H1 (cell line): ENCODE results near the gene JAG1. TPM values are rescaled to one million over a fixed set of nuclear protein-coding genes. Genes with fewer than 3 reads are reported as not detected.

ENCODE experiments used
- CTCF ChIA-PET: fragments of 300-600 bp; sonication (Branson Sonifier 250); formaldehyde crosslinking; loops from one replicate; lab custom pipeline; 2021; ENCODE audit not compliant: partially characterized antibody; lab: Charles Lee
- POLR2A ChIA-PET: fragments of 300-600 bp; sonication (Branson Sonifier 250); formaldehyde crosslinking; loops from one replicate; lab custom pipeline; 2021; ENCODE audit warnings: inconsistent platforms; ENCODE audit not compliant: partially characterized antibody; lab: Charles Lee
- DNase-seq, 2 experiments: peaks; one replicate each; pipeline versions ENCODE4 v3.0.0 to v3.0.0-alpha.2; 2010 to 2022; ENCODE audit warnings: low spot score in 2 of 2, low read depth in 1 of 2, mixed read lengths in 1 of 2
- FAIRE-seq: peaks from 2 replicates; lab custom pipeline; 2011; peaks lifted over from hg19 to GRCh38; lab: Jason Lieb, UNC
- H2AFZ ChIP-seq: 2 replicates; pipeline ENCODE4 v1.8.1; 2012; ENCODE audit warnings: low read length, inconsistent platforms
- H2AK5ac ChIP-seq: 2 replicates; pipeline ENCODE4 v1.6.1; 2013; ENCODE audit warnings: low read depth, low read length
- H2BK120ac ChIP-seq: replicated peaks from 2 replicates; pipeline ENCODE3; 2013; ENCODE audit warnings: low read depth, low read length, inconsistent platforms
- H2BK12ac ChIP-seq: 2 replicates; pipeline ENCODE4 v1.6.1; 2013; ENCODE audit warnings: low read depth, low read length
- H2BK15ac ChIP-seq: 2 replicates; pipeline ENCODE4 v1.6.1; 2013; ENCODE audit warnings: low read length
- H2BK20ac ChIP-seq: 2 replicates; pipeline ENCODE4 v1.6.1; 2013; ENCODE audit warnings: low read length
- H2BK5ac ChIP-seq: 2 replicates; pipeline ENCODE4 v1.6.1; 2013; ENCODE audit warnings: low read depth, low read length
- H3K14ac ChIP-seq: 2 replicates; pipeline ENCODE4 v1.6.1; 2013; ENCODE audit warnings: inconsistent platforms; ENCODE audit not compliant: insufficient read length
- H3K18ac ChIP-seq: 2 replicates; pipeline ENCODE4 v1.6.1; 2013; ENCODE audit warnings: low read length; ENCODE audit errors: extremely low read depth
- H3K23ac ChIP-seq: 2 replicates; pipeline ENCODE4 v1.6.1; 2013; ENCODE audit warnings: inconsistent platforms; ENCODE audit not compliant: insufficient read length
- H3K23me2 ChIP-seq: 2 replicates; pipeline ENCODE4 v1.6.1; 2013; ENCODE audit warnings: low read depth, low read length
- H3K27ac ChIP-seq: 2 replicates; pipeline ENCODE4 v1.6.1; 2011; ENCODE audit warnings: low read depth, low read length, inconsistent platforms
- H3K27me3 ChIP-seq, 4 experiments: replicated peaks in 1 of 4; 1 replicate in 1 of 4; 2 replicates in 3 of 4; pipeline versions ENCODE4 v1.6.1 to v1.8.1; 2011 to 2013; ENCODE audit warnings: low read length in 3 of 4, mild to moderate bottlenecking in 3 of 4, inconsistent platforms in 2 of 4, mixed read lengths in 2 of 4, moderate library complexity in 1 of 4; ENCODE audit not compliant: control insufficient read depth in 3 of 4, insufficient read depth in 3 of 4; ENCODE audit errors: extremely low read depth in 1 of 4
- H3K36me3 ChIP-seq, 4 experiments: 2 replicates each; pipeline versions ENCODE4 v1.6.1 to v1.8.1; 2011 to 2013; ENCODE audit warnings: mild to moderate bottlenecking in 4 of 4, low read length in 3 of 4, moderate library complexity in 2 of 4, control low read depth in 1 of 4, inconsistent platforms in 1 of 4; ENCODE audit not compliant: insufficient read depth in 4 of 4, control insufficient read depth in 2 of 4
- H3K4ac ChIP-seq: replicated peaks from 2 replicates; pipeline ENCODE3; 2013; ENCODE audit warnings: low read length, low read depth, mixed read lengths, inconsistent platforms; ENCODE audit not compliant: insufficient read length
- H3K4me1 ChIP-seq, 4 experiments: replicated peaks in 1 of 4; 1 replicate in 1 of 4; 2 replicates in 3 of 4; pipeline versions ENCODE4 v1.6.1 to v1.8.1; 2011 to 2013; ENCODE audit warnings: low read length in 3 of 4, inconsistent platforms in 2 of 4, mixed read lengths in 1 of 4; ENCODE audit not compliant: insufficient read depth in 4 of 4, control insufficient read depth in 3 of 4
- H3K4me2 ChIP-seq, 2 experiments: 2 replicates each; pipeline versions ENCODE4 v1.6.1 to v1.8.1; 2011 to 2013; ENCODE audit warnings: low read depth in 2 of 2, low read length in 2 of 2, control low read depth in 1 of 2, inconsistent platforms in 1 of 2, mild to moderate bottlenecking in 1 of 2; ENCODE audit not compliant: insufficient read depth in 1 of 2
- H3K4me3 ChIP-seq, 4 experiments: fragments of 200-600, 300-600 bp in 1 of 4; sonication (generic), shearing (Covaris generic), sonication (Bioruptor Twin) in 1 of 4; 2 replicates each; pipeline versions ENCODE4 v1.5.1 to v1.8.1; 2011 to 2016; ENCODE audit warnings: low read length in 4 of 4, low read depth in 3 of 4, control low read depth in 2 of 4, inconsistent platforms in 2 of 4, mild to moderate bottlenecking in 2 of 4, mixed read lengths in 1 of 4, moderate library complexity in 1 of 4; ENCODE audit not compliant: insufficient read depth in 2 of 4; ENCODE audit errors: extremely low read depth in 1 of 4
- H3K56ac ChIP-seq: replicated peaks from 2 replicates; pipeline ENCODE3; 2013; ENCODE audit warnings: low read depth, mild to moderate bottlenecking, mixed read lengths, low read length, inconsistent platforms; ENCODE audit not compliant: insufficient read length
- H3K79me1 ChIP-seq: 2 replicates; pipeline ENCODE4 v1.6.1; 2013; ENCODE audit warnings: low read depth, low read length, control low read depth
- H3K79me2 ChIP-seq, 2 experiments: 2 replicates each; pipeline versions ENCODE4 v1.6.1 to v1.8.1; 2012 to 2013; ENCODE audit warnings: low read length in 2 of 2, mild to moderate bottlenecking in 2 of 2, inconsistent platforms in 1 of 2; ENCODE audit not compliant: insufficient read depth in 2 of 2, control insufficient read depth in 1 of 2
- H3K9ac ChIP-seq, 4 experiments: replicated peaks in 1 of 4; 1 replicate in 1 of 4; 2 replicates in 3 of 4; pipeline versions ENCODE4 v1.6.1 to v1.8.1; 2011 to 2013; ENCODE audit warnings: low read depth in 3 of 4, low read length in 3 of 4, control low read depth in 2 of 4, mild to moderate bottlenecking in 2 of 4, moderate library complexity in 2 of 4, inconsistent platforms in 1 of 4; ENCODE audit errors: extremely low read depth in 1 of 4
- H3K9me3 ChIP-seq, 2 experiments: 2 replicates each; pipeline versions ENCODE4 v1.6.1 to v1.8.1; 2012 to 2013; ENCODE audit warnings: mild to moderate bottlenecking in 2 of 2, moderate library complexity in 2 of 2, control low read depth in 1 of 2, inconsistent platforms in 1 of 2, low read depth in 1 of 2, low read length in 1 of 2, mixed read lengths in 1 of 2; ENCODE audit not compliant: insufficient read depth in 2 of 2
- H4K20me1 ChIP-seq, 2 experiments: replicated peaks in 1 of 2; 2 replicates each; pipeline versions ENCODE3 to v1.8.1; 2011 to 2013; ENCODE audit warnings: inconsistent platforms in 2 of 2, low read length in 2 of 2, mild to moderate bottlenecking in 1 of 2; ENCODE audit not compliant: insufficient read depth in 2 of 2, control insufficient read depth in 1 of 2
- H4K5ac ChIP-seq: 2 replicates; pipeline ENCODE4 v1.6.1; 2013; ENCODE audit warnings: low read length, low read depth, mixed read lengths, inconsistent platforms; ENCODE audit not compliant: insufficient read length
- H4K8ac ChIP-seq: 2 replicates; pipeline ENCODE4 v1.8.0; 2013; ENCODE audit warnings: mild to moderate bottlenecking, moderate library complexity, low read length, inconsistent platforms; ENCODE audit not compliant: insufficient read depth; ENCODE audit errors: extremely low read depth
- H4K91ac ChIP-seq: replicated peaks from 2 replicates; pipeline ENCODE3; 2013; ENCODE audit warnings: low read length, mixed read lengths, inconsistent platforms; ENCODE audit not compliant: insufficient read length
- CBX5 ChIP-seq: fragments of 300-800, 300-1000 bp; sonication (generic); IDR thresholded peaks from 2 replicates; pipeline ENCODE4 v1.7.1; 2016; ENCODE audit warnings: antibody characterized with exemption, low read length, low read depth
- CHD2 ChIP-seq: IDR thresholded peaks from 2 replicates; pipeline ENCODE4 v1.6.1; 2012; ENCODE audit warnings: low read length, improper control_type of control experiment
- CTBP2 ChIP-seq: IDR thresholded peaks from 2 replicates; pipeline ENCODE4 v1.7.0; 2011; ENCODE audit warnings: borderline replicate concordance, mild to moderate bottlenecking, moderate library complexity, mixed read lengths, low read length; ENCODE audit not compliant: insufficient read depth, insufficient read length
- KDM1A ChIP-seq: fragments of 200-600, 300-600 bp; sonication (generic); IDR thresholded peaks from 2 replicates; pipeline ENCODE4 v1.7.1; 2016; ENCODE audit warnings: mild to moderate bottlenecking, low read length, borderline replicate concordance
- KDM5A ChIP-seq: fragments of 200-600 bp; IDR thresholded peaks from 2 replicates; pipeline ENCODE4 v1.7.1; 2012; ENCODE audit warnings: mild to moderate bottlenecking, low read length, inconsistent platforms, mixed read lengths
- POLR2AphosphoS5 ChIP-seq: IDR thresholded peaks from 2 replicates; pipeline ENCODE4 v1.6.1; 2011; ENCODE audit warnings: low read depth, low read length
- POU5F1 ChIP-seq: IDR thresholded peaks from 2 replicates; pipeline ENCODE4 v1.6.1; 2011; ENCODE audit warnings: low read depth, mild to moderate bottlenecking, low read length, moderate library complexity
- RAD21 ChIP-seq, 2 experiments: IDR thresholded peaks in 1 of 2; conservative IDR thresholded peaks in 1 of 2; 2 replicates each; pipeline ENCODE4 v1.6.1; 2011; ENCODE audit warnings: low read depth in 2 of 2, low read length in 2 of 2, improper control_type of control experiment in 1 of 2, inconsistent platforms in 1 of 2, mild to moderate bottlenecking in 1 of 2, moderate library complexity in 1 of 2
- RXRA ChIP-seq: IDR thresholded peaks from 2 replicates; pipeline ENCODE4 v1.6.1; 2011; ENCODE audit warnings: low read depth, mild to moderate bottlenecking, low read length, moderate library complexity; ENCODE audit not compliant: insufficient read depth
- SP2 ChIP-seq: IDR thresholded peaks from 2 replicates; pipeline ENCODE4 v1.6.1; 2012; ENCODE audit warnings: mild to moderate bottlenecking, low read length, inconsistent platforms
- TCF12 ChIP-seq: IDR thresholded peaks from 2 replicates; pipeline ENCODE4 v1.6.1; 2011; ENCODE audit warnings: low read depth, mild to moderate bottlenecking, low read length
- TEAD4 ChIP-seq: IDR thresholded peaks from 2 replicates; pipeline ENCODE4 v1.6.1; 2012; ENCODE audit warnings: low read depth, low read length, inconsistent platforms, mixed read lengths
- ZNF274 ChIP-seq: IDR thresholded peaks from 2 replicates; pipeline ENCODE4 v1.7.0; 2012; ENCODE audit warnings: low read length, borderline replicate concordance; ENCODE audit errors: extremely low read depth
- WGBS, 2 experiments: shearing (Covaris generic) in 1 of 2; methylation state at CpG; one replicate each; pipeline versions ENCODE4 v1.1.6 to v1.1.7; 2013 to 2015; ENCODE audit warnings: low lambda C conversion rate in 2 of 2, mixed read lengths in 2 of 2, inconsistent platforms in 1 of 2, low coverage in 1 of 2, missing lambda C conversion rate in 1 of 2; ENCODE audit not compliant: insufficient replicate concordance in 2 of 2, insufficient coverage in 1 of 2, insufficient read length in 1 of 2; ENCODE audit errors: extremely low coverage in 1 of 2, missing lambda C conversion rate in 1 of 2; 5-methylcytosine and 5-hydroxymethylcytosine counted together
- polyA plus RNA-seq, 7 experiments: library from polyadenylated mRNA; depleted of rRNA in 3 of 7; stranded (reverse) in 5 of 7; unstranded in 2 of 7; fragments of >200 nt in 5 of 7; fragments of 200-250 nt in 2 of 7; gene quantifications; 1 replicate in 5 of 7; 2 replicates in 1 of 7; 4 replicates in 1 of 7; pipeline versions ENCODE4 v1.2.1 to v1.2.3, GENCODE V29; 2011 to 2013; ENCODE audit warnings: missing spikeins in 2 of 7, mixed read lengths in 2 of 7
- total RNA-seq: library from RNA; stranded (reverse); fragmentation: NEBNext Ultra II Directional; extraction: Animal tissue kit (Norgen Biotek cat#: 25700); gene quantifications from 2 replicates; pipeline ENCODE4 v1.2.1, GENCODE V29; 2021

JAG1 gene
- total and polyA plus RNA-seq, 2 of the 8 experiments (the other 6 are each of a cell fraction or from before 2014, with no cell fraction given): 13.5 to 27.3 TPM

GRCh38 chr20:10637563-10637962 is 36.2 kb downstream of the JAG1 start:
- H2BK5ac ChIP-seq: peak overlapping the region; percentile 79; the same call in 1 of the 2 replicates
- H3K36me3 ChIP-seq: peaks cover 13 to 44% (median 35%) of the 10 kb centered on the region in 4 experiments
- H3K23me2 ChIP-seq: no peaks in the 10 kb centered on the region; the same call in 1 of the 2 replicates
- H3K4me2 ChIP-seq: peak overlapping the region; percentile 48 to 74; a peak in 3 of 4 replicates
- no peak overlapping the region for H3K18ac ChIP-seq
- ChIA-PET POLR2A (interaction anchor here (0.8 to 1.6 kb wide), 5 partner anchors 9 to 34 kb away, joined by 3 to 5 read pairs (median 3); no protein-coding TSS in a partner anchor), CTCF (interaction anchor here (0.8 to 8.4 kb wide), 7 partner anchors 9 to 34 kb away, joined by 3 to 55 read pairs (median 3); no protein-coding TSS in a partner anchor)
- WGBS, 2 experiments: 16% methylated on average over 6 of the region's 6 CpGs; no CpG with 5 or more reads in 1 of the 2 experiments
- H3K79me2 ChIP-seq: no peaks in the 10 kb centered on the region
- no peak overlapping the region for H4K91ac ChIP-seq
- no peak overlapping the region for H2BK12ac ChIP-seq
- H3K4ac ChIP-seq: no peak overlapping the region
- H4K5ac ChIP-seq: no peak overlapping the region
- peaks cover 3% of the 10 kb centered on the region for H3K79me1 ChIP-seq
- no peak overlapping the region for H2BK120ac ChIP-seq
- peak overlapping the region in 1 of 4 experiments; percentile 13; a peak in 1 of 8 replicates for H3K4me3 ChIP-seq
- no peak overlapping the region for H3K9ac ChIP-seq
- no peaks in the 10 kb centered on the region; a peak in 1 of 7 replicates for H3K27me3 ChIP-seq
- H3K4me1 ChIP-seq: peaks cover 10 to 28% (median 18%) of the 10 kb centered on the region in 4 experiments
- no peak overlapping the region; the same call in 1 of the 2 replicates for H2AK5ac ChIP-seq
- H3K9me3 ChIP-seq: no peaks in the 10 kb centered on the region
- H2BK20ac ChIP-seq: no peak overlapping the region
- no peak overlapping the region for H3K14ac ChIP-seq
- H3K23ac ChIP-seq: no peak overlapping the region
- H4K8ac ChIP-seq: no peak overlapping the region
- FAIRE-seq (peak; percentile 78), DNase-seq (peak; percentile 66 to 73)
- H3K27ac ChIP-seq: no peak overlapping the region
- no peak overlapping the region for H2BK15ac ChIP-seq
- no peak overlapping the region for H3K56ac ChIP-seq
- H4K20me1 ChIP-seq: peaks cover 1 to 7% of the 10 kb centered on the region in 2 experiments
- no peak overlapping the region for H2AFZ ChIP-seq
- TF ChIP-seq SP2: no peak
- no peak for TF ChIP-seq ZNF274
- TF ChIP-seq KDM1A: peak; percentile 52; the same call in 1 of the 2 replicates
- TF ChIP-seq CBX5: no peak
- peak; percentile 94 for TF ChIP-seq POU5F1
- 0 out of 2 replicates have a peak, but pooled peaks have one; percentile 47 for TF ChIP-seq TCF12
- no peak for TF ChIP-seq CTBP2
- TF ChIP-seq CHD2: peak; percentile 47; the same call in 1 of the 2 replicates
- TF ChIP-seq KDM5A: no peak
- 0 out of 2 replicates have a peak, but pooled peaks have one; percentile 25 for TF ChIP-seq TEAD4
- TF ChIP-seq POLR2AphosphoS5: peak; percentile 38; the same call in 1 of the 2 replicates
- TF ChIP-seq RXRA: no peak
- peak in 1 of 2 experiments; percentile 29; a peak in 2 of 4 replicates for TF ChIP-seq RAD21 (IDR thresholded peaks at IDR 0.05 in 1 of 2, conservative IDR thresholded peaks at IDR 0.05 in 1 of 2; ENCODE audit: low read depth in 2 of 2, low read length in 2 of 2)
